HG02981 (cell line): ENCODE data around the gene ALPL.
"Not testable (repeated sequence)": the region's sequence is repeated elsewhere in the genome, so short reads cannot be mapped to it uniquely, and the experiment has no call there.

Experiments used
- ATAC-seq: cut with Tn5 transposase; IDR thresholded peaks from one replicate; pipeline ENCODE4 v1.9.1; 2021; ENCODE audit warnings: mild to moderate bottlenecking, moderate library complexity; ENCODE audit not compliant: unreplicated experiment

Gene ALPL

DNA sequence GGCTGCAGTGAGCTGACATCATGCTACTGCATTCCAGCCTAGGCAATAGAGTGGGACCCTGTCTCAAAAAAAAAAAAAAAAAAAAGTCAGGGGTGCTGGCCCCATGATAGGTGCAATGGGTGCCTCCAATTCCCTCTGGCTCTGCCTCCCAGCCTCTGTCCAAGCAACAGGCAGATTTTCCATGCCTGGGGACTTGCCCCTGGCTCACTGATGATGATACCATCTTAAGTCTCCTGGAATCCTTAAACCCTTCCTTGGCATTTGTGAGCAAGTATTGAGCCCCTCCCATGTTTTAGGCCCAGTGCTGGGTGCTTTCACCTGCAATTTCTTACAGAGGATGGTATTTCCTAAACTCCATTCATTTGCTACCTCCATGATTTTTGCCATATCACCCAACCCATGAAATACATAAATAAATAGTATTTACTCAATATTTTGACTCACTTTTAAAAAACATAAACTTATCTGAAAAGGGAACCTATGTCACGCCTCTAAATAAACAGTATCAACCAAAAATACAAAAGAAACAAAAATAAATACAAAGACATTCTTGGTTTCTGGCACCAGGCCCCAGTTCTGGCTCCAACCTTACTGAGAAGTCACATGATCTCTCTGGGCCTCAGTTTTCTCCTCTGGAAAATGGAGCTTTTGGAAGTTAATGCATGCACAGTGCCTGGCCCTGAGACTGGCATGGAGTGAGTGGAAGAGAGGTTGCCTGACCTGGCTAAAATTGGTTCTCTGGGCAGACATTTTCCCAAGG is 1.5 kb upstream of the ALPL start:
- ATAC-seq = no peak

- ATAC-seq = no peak
These were observed 458 bp upstream of the ALPL start for GRCh38 chr1:21508580-21509350.

DNA sequence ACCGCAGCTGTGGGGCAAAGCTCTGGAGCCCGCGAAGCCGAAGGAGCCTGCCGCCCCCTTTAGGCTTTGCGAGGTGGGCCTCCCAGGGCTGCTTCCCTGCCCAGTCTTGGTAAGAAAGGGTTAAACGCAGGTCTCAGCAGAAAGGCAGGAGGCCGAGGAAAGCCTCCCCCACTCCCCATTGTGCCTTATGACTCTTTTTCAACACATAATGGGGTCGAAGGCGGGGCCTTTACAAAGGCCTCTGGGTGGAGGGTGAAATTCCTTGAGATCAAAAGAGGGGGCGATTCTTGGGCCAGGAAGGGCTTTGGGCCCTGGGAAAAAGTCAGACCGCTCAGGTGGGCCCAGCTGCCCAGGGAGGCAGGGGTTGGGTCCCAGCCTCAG is 880 bp downstream of the ALPL start:
- no peak for ATAC-seq

DNA sequence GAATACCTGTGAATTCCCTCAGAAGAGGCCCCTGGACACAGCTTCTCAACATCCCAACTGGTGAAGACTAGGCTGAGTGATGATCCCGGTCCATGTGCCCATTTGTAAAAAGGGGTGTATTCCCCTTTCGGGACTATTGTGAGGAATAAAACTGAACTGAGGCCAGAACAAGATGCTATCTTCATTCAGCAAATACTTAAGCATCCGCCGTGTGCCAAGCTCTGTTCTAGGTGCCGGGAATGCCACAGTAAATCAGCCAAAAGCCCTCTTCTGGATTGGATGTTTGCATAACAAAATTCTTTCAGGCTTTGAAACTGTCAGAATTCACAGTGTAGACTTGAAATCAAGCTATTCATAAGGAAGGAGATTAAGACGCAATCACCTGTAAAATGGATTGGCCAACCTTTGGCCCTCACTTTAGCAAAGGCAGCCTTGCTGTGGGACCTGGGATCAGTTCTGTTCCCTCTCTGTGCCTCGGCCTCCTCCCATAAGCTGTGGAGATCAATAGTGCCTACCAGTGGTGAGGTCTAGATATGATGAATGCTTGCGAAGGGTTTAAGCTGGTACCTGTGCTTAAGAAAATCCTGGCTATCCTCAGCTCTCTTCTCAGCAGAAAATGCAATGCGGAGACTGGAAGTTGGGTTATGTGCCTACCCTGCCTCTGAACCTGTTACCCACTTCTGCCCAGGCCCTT is 1.8 kb downstream of the ALPL start:
- ATAC-seq = no peak

DNA sequence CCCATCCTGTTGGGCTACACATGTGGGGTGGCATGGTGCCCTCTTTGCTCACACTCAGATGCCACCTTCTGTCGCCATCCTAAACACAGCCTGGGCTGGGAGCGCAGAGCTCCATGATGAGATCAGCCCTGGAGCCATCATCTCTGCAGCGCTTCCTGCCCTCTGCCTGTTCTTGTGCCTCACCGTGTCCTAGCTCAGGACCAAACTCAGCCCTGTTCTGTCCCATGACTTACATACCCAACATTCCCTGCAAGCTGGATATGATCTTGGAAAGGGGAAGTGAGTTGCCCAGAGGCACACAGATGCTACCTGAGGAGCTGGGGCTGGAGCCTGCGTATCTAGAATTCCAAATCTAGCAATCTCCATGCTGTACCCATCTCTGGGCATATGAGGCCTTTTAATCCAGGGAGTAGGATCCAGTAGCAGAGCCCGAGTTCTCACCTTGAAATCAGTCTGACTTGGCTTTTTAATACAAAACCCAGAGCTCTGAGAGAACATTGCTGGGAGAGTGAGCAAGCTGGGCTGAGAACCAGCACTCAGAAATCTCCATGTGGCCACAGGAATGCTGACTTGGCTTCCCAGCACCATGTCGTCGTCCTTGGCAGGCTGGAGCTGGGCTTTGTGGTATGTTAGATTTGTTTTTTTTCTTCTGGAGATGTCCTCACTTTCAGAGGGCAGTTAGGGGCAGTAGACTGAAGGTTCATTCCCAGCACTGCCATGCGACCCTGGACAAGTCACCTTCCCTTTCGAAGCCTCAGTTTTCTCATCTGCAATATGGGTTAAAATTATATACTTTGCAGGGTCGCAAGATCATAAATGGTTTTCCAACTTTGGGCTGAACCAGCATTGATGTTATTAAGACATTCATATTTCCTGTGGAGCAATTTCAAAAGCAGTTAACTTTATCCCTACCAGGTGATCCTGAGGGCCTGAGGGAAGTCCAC is 2.6 kb downstream of the ALPL start:
- no peak for ATAC-seq

DNA sequence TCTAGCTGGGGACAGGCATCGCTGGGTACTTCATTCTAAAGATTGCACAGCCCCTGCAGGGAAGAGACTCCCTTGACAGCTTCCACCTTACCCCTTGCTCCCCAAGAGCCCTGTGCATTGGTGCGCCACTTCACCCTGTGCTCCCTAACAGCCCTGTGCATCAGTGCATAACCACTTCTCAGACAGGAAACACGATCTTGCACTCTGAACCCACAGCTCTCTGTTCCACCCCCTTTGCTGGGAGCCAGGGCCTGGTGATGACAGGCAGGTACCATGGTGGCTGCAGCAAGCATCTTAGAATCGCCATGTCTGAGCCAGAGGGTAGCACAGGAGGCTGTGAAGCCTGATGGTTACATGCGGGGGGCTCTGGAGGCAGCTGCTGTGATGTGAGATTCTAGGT is 5.0 kb downstream of the ALPL start:
- ATAC-seq = no peak

DNA sequence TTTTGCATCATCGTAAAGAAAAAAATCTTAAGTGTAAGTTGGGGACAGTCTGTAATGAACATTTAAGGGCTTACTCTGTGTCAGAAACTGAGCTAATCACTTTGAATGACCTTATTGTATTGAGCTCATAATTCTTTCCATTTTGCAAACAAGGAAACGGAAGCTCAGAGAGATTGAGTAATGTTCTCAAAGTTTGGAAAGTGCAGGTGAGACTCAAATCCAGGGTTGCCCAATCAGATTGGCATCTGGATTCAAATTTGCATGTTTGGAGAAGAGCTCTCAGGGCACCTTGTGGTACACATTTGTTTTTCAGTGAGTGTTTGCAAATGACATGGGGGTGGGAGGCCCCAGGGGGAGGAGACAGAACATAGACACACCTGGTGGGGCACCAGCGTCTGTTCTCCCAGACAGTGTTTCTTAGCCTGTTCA is 8.0 kb downstream of the ALPL start:
- ATAC-seq = no peak

GRCh38 chr1:21517660-21518480 is 8.6 kb downstream of the ALPL start:
- ATAC-seq = no peak

DNA sequence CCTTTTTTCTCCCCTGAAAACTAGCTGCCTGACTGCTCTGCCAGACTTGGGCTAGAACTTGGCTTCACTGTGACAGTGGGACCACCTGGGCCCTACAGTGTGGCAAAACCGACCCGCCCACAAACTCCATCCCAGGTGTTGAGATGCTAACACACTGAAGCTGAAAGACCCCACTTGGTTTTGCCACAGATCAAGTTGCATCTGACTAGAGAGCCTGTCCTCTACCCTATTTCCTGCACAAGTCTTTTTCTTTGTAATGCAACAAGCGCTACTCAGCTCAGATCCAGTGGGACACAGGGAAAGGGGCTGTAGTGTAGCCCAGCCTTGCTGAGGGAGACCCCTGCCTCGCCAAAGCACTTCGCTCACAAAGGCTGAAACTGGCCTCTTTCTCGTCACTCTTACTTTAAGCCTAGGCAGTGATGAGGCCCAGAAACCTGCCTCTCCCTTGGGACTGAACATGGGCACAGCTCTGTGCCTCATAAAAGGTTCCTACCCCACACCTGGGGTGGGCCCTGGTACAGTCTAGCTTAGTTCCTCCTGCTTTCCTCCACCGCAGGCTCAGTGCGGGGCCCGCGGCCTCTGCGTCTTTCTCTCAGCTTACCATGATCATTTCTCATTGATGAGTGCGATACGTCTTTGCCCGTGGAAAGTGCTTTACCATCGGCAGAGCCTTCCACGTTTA is 9.7 kb downstream of the ALPL start:
- ATAC-seq = no peak

DNA sequence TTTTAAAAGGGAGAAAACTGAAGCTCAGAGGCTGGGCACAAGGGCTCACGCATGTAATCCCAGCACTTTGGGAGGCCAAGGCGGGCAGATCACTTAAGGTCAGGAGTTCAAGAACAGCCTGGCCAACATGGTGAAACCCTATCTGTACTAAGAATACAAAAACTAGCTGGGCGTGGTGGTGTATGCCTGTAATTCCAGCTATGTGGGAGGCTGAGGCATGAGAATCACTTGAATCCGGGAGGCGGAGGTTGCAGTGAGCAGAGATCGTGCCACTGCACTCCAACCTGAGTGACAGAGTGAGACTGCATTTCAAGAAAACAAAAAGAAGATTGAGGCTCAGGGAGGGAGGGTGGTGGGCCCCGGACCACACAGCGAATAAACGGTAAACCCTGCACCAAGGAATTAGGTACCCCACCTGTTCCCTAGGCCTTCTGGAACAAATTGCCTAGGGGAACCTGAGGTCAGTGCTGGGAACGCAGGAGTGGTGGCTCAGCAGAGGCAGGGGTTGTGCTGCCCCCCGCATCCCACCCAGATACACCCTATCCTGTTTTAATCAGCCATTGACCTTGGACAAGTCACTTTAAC is 10.4 kb downstream of the ALPL start:
- not testable (repeated sequence) for ATAC-seq

- ATAC-seq = no peak
These were observed 11.9 kb downstream of the ALPL start for GRCh38 chr1:21520899-21521716.

GRCh38 chr1:21521717-21522060 is 12.5 kb downstream of the ALPL start:
- no peak for ATAC-seq

- no peak for ATAC-seq
These were observed 13.4 kb downstream of the ALPL start for GRCh38 chr1:21522525-21523038.

DNA sequence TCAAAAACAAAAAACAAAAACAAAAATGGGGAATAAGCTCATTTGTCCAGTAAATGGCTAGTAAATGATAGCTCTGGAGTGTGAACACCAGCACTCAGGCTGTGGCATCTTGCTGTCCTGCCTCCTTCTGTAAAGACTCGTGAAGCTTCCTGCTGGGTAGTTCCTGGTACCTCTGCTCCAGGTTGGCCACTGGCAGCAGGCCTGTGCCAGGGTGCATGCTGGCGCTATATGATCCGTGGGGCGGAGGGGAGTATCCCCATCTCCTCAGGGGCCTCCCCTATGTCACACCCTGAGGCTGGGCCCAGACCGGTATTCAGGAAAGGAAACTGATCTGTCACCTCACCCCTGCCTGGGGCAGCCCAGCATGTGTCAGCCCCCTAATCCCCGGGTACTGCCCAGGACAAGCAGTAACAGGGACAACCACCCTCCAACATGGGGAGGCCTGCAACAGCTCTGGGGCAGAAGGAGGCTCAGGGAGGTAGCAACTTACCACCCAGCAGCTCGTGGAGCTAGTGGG is 14.1 kb downstream of the ALPL start:
- ATAC-seq = no peak

DNA sequence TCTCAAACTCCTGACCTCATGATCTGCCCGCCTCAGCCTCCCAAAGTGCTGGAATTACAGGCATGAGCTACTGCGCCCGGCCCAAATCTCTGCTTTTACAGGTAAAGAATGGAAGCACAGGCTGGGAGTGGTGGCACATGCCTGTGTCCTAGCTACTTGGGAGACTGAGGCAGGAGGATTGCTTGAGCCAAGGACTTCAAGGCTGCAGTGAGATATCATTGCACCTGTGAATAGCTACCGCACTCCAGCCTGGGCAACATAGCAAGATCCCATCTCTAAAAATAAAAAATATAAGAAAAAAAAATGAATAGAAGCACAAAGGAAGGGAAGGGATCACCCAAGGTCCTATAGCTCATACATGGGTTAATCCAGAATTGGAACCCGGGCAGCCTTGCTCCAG is 15.0 kb downstream of the ALPL start:
- no peak for ATAC-seq

- no peak for ATAC-seq
These were observed 15.6 kb downstream of the ALPL start for GRCh38 chr1:21524686-21525339.

DNA sequence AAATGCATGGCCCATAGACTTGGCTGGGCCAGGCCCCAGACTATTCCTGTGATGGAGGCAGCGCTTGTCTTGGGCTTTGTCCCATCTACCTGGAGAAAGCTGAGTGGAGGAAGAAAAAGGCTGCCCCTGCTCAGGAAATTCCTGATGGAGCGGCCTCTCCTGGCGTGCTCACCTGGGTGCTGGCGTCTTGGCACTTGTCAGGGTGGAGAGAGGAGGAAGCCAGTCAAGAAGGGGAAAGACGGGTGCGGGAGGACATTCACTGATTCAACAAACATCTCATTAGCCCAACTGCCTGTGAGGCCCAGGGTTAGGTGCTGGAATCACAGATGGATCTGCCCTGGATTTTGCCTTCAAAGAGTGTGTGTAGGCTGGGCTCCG is 16.1 kb downstream of the ALPL start:
- no peak for ATAC-seq
